IMR-90 (cell line): ENCODE measurements around the gene SLC9A3.

Experiments
- BHLHE40 ChIP-seq: fragments of 150-350 bp; IDR thresholded peaks from 2 replicates; pipeline ENCODE4 v1.6.1; 2016; ENCODE audit warnings: mild to moderate bottlenecking, low read depth, low read length
- CEBPB ChIP-seq: IDR thresholded peaks from 2 replicates; pipeline ENCODE4 v1.6.1; 2012; ENCODE audit warnings: low read depth, low read length, improper control_type of control experiment
- CTCF ChIP-seq: conservative IDR thresholded peaks from 2 replicates; pipeline ENCODE4 v1.5.1; 2012; ENCODE audit warnings: mild to moderate bottlenecking, low read depth, low read length, improper control_type of control experiment
- ELK1 ChIP-seq: fragments of 150-350 bp; IDR thresholded peaks from 2 replicates; pipeline ENCODE4 v1.6.1; 2016; ENCODE audit warnings: low read depth, mild to moderate bottlenecking, low read length, moderate library complexity, borderline replicate concordance
- MXI1 ChIP-seq: IDR thresholded peaks from 2 replicates; pipeline ENCODE4 v1.6.1; 2012; ENCODE audit warnings: low read depth, mild to moderate bottlenecking, low read length, moderate library complexity, borderline replicate concordance
- POLR2A ChIP-seq: IDR thresholded peaks from 2 replicates; pipeline ENCODE4 v1.6.1; 2012; ENCODE audit warnings: mild to moderate bottlenecking, low read depth, low read length
- RAD21 ChIP-seq: IDR thresholded peaks from 2 replicates; pipeline ENCODE4 v1.6.1; 2012; ENCODE audit warnings: low read length, improper control_type of control experiment
- RCOR1 ChIP-seq: IDR thresholded peaks from 2 replicates; pipeline ENCODE4 v1.6.1; 2012; ENCODE audit warnings: mild to moderate bottlenecking, low read length, improper control_type of control experiment; ENCODE audit not compliant: insufficient replicate concordance
- RFX5 ChIP-seq: IDR thresholded peaks from 2 replicates; pipeline ENCODE4 v1.8.0; 2012; ENCODE audit warnings: low read depth, mild to moderate bottlenecking, low read length, moderate library complexity
- SMC3 ChIP-seq: fragments of 150-350 bp; IDR thresholded peaks from 2 replicates; pipeline ENCODE4 v1.6.1; 2016; ENCODE audit warnings: low read depth, mild to moderate bottlenecking, antibody characterized with exemption, low read length, moderate library complexity
- USF2 ChIP-seq: fragments of 150-350 bp; IDR thresholded peaks from 2 replicates; pipeline ENCODE4 v1.6.1; 2017; ENCODE audit warnings: mild to moderate bottlenecking, antibody characterized with exemption, low read length, low read depth

DNA sequence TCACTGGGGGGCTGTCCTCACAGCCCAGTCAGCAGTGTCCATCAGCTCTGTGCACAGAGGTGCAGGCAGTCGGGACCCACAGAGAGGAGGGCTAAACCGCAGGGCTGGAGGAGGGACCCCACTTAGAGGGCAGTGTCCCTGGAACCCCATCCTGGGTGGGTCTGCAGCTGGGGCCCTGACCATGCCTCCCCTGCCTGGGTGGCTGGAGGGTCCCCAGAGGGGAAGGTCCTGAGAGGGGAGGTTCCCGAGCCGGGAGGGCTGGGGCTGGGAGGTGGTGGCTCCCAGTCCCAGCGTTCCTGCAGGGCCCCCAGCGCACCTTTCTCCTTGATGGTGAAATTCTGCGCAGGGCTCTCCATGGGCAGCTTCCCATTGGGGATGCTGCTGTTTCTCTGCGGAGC, 48.5 kb downstream of the SLC9A3 start:
- TF ChIP-seq POLR2A (no peak), CTCF (no peak), SMC3 (no peak), BHLHE40 (no peak), RFX5 (no peak), USF2 (no peak), RAD21 (no peak), RCOR1 (no peak), MXI1 (no peak), CEBPB (no peak), ELK1 (no peak)
